Mesenchymal stem cell (in vitro differentiated cells and primary cell): ENCODE measurements around the gene BCL2L12.

Source experiments
- DNase-seq: peaks from one replicate; pipeline ENCODE4 v3.0.0-alpha.2; 2013
- H2AFZ ChIP-seq: one replicate; pipeline ENCODE4 v1.6.1; 2013; ENCODE audit warnings: low read depth, mild to moderate bottlenecking, control low read depth, inconsistent platforms, low read length, moderate library complexity
- H2AK5ac ChIP-seq: 2 replicates; pipeline ENCODE4 v1.6.1; 2013; ENCODE audit warnings: low read length, moderate library complexity, mild to moderate bottlenecking, inconsistent platforms; ENCODE audit not compliant: severe bottlenecking
- H2BK120ac ChIP-seq: one replicate; pipeline ENCODE4 v1.6.1; 2013; ENCODE audit warnings: low read depth, mild to moderate bottlenecking, inconsistent platforms, low read length, moderate library complexity
- H2BK12ac ChIP-seq, 2 experiments: one replicate each; pipeline ENCODE4 v1.6.1; 2013; ENCODE audit warnings: inconsistent platforms in 2 of 2, low read length in 2 of 2, mild to moderate bottlenecking in 2 of 2, moderate library complexity in 2 of 2, control low read depth in 1 of 2
- H2BK15ac ChIP-seq: one replicate; pipeline ENCODE4 v1.6.1; 2013; ENCODE audit warnings: mild to moderate bottlenecking, low read depth, inconsistent platforms; ENCODE audit not compliant: poor library complexity, severe bottlenecking
- H2BK5ac ChIP-seq: 2 replicates; pipeline ENCODE4 v1.6.1; 2013; ENCODE audit warnings: low read depth, mild to moderate bottlenecking, low read length, control low read depth, inconsistent platforms; ENCODE audit not compliant: poor library complexity, severe bottlenecking
- H3K14ac ChIP-seq, 2 experiments: one replicate each; pipeline ENCODE4 v1.6.1; 2013; ENCODE audit warnings: inconsistent platforms in 2 of 2, low read length in 2 of 2, control low read depth in 1 of 2, mild to moderate bottlenecking in 1 of 2, moderate library complexity in 1 of 2
- H3K18ac ChIP-seq, 2 experiments: one replicate each; pipeline ENCODE4 v1.6.1; 2013; ENCODE audit warnings: inconsistent platforms in 2 of 2, low read length in 2 of 2, control low read depth in 1 of 2, low read depth in 1 of 2, mild to moderate bottlenecking in 1 of 2
- H3K23ac ChIP-seq, 2 experiments: one replicate each; pipeline ENCODE4 v1.6.1; 2013; ENCODE audit warnings: inconsistent platforms in 2 of 2, low read length in 2 of 2, mild to moderate bottlenecking in 2 of 2, moderate library complexity in 2 of 2, control low read depth in 1 of 2
- H3K27ac ChIP-seq: 2 replicates; pipeline ENCODE4 v1.5.1; 2013; ENCODE audit warnings: mild to moderate bottlenecking, moderate library complexity, low read length, control low read depth, inconsistent platforms; ENCODE audit not compliant: poor library complexity, severe bottlenecking
- H3K27me3 ChIP-seq, 2 experiments: 2 replicates each; pipeline versions ENCODE4 v1.6.1 to v1.7.0; 2013; ENCODE audit warnings: low read length in 2 of 2, mild to moderate bottlenecking in 2 of 2, moderate library complexity in 2 of 2, control low read depth in 1 of 2, inconsistent platforms in 1 of 2; ENCODE audit not compliant: control insufficient read depth in 1 of 2, insufficient read depth in 1 of 2
- H3K36me3 ChIP-seq, 2 experiments: 2 replicates each; pipeline versions ENCODE4 v1.6.1 to v1.7.0; 2013; ENCODE audit warnings: low read length in 2 of 2, control low read depth in 1 of 2, inconsistent platforms in 1 of 2, low read depth in 1 of 2, mild to moderate bottlenecking in 1 of 2; ENCODE audit not compliant: insufficient read depth in 2 of 2, control insufficient read depth in 1 of 2
- H3K4ac ChIP-seq, 2 experiments: one replicate each; pipeline ENCODE4 v1.6.1; 2013; ENCODE audit warnings: inconsistent platforms in 2 of 2, low read length in 2 of 2, mild to moderate bottlenecking in 2 of 2, moderate library complexity in 2 of 2, control low read depth in 1 of 2, low read depth in 1 of 2
- H3K4me1 ChIP-seq: 2 replicates; pipeline ENCODE4 v1.6.1; 2013; ENCODE audit warnings: low read depth, low read length, control low read depth; ENCODE audit not compliant: control insufficient read depth, insufficient read depth
- H3K4me2 ChIP-seq: 2 replicates; pipeline ENCODE4 v1.6.1; 2013; ENCODE audit warnings: low read length, mild to moderate bottlenecking, inconsistent platforms; ENCODE audit not compliant: poor library complexity, severe bottlenecking
- H3K4me3 ChIP-seq, 2 experiments: 2 replicates each; pipeline versions ENCODE4 v1.5.1 to v1.7.0; 2013; ENCODE audit warnings: low read length in 2 of 2, mild to moderate bottlenecking in 2 of 2, control low read depth in 1 of 2, low read depth in 1 of 2; ENCODE audit not compliant: insufficient read depth in 1 of 2
- H3K79me1 ChIP-seq: replicated peaks from 2 replicates; pipeline ENCODE4 v1.6.1; 2013; ENCODE audit warnings: mild to moderate bottlenecking, control low read depth, low read length, inconsistent platforms; ENCODE audit not compliant: poor library complexity, severe bottlenecking
- H3K9ac ChIP-seq: 2 replicates; pipeline ENCODE4 v1.7.0; 2013; ENCODE audit warnings: mild to moderate bottlenecking, low read length, moderate library complexity
- H3K9me3 ChIP-seq: 2 replicates; pipeline ENCODE4 v1.7.0; 2013; ENCODE audit warnings: mild to moderate bottlenecking, low read length; ENCODE audit not compliant: control insufficient read depth
- H4K8ac ChIP-seq: one replicate; pipeline ENCODE4 v1.6.1; 2013; ENCODE audit warnings: inconsistent platforms, mild to moderate bottlenecking, low read length, moderate library complexity
- H4K91ac ChIP-seq: one replicate; pipeline ENCODE4 v1.6.1; 2013; ENCODE audit warnings: mild to moderate bottlenecking, low read length, inconsistent platforms
- WGBS: methylation state at CpG from one replicate; pipeline ENCODE4 v1.1.7; 2013; ENCODE audit warnings: mixed read lengths; 5-methylcytosine and 5-hydroxymethylcytosine counted together

The BCL2L12 gene

DNA sequence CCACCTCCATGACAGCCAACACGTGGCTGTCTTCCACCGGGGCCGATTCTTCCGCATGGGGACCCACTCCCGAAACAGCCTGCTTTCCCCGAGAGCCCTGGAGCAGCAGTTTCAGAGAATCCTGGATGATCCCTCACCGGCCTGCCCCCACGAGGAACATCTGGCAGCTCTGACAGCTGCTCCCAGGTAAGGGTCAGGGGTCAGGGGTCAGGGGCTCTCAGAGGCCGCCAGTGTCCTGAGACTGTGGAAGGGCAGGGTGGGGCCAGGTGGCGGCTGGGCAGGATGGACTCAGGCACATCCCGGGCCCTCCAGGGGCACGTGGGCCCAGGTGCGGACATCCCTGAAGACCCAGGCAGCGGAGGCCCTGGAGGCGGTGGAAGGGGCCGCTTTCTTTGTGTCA, 40.2 kb downstream of the BCL2L12 start:
- WGBS, result 92% methylated on average over 16 of the region's 16 CpGs
- no peaks in the 10 kb centered on the region for H3K9me3 ChIP-seq

DNA sequence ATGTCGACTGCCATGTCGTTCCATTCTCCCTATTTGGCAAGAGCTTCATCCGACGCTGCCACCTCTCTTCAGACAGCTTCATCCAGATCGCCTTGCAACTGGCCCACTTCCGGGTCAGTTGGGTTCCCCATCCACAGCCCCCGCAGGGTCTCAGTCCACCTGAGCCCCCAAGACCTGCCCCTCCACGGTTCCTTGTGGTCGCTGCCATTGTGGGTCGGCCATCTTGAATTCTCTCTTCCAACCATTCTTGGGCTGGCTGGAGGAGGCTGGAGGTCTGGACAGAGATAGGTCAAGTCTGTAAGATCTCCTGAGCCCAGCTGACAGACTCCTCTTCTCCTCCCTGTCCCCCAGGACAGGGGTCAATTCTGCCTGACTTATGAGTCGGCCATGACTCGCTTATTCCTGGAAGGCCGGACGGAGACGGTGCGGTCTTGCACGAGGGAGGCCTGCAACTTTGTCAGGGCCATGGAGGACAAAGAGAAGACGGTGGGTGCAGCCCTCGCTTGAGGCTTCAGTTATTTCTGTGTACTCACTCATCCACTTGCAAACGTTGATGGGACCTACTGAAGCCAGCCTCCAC, 44.7 kb downstream of the BCL2L12 start:
- H3K4ac ChIP-seq, result no peak overlapping the region
- DNase-seq, result peak; percentile 86
- H3K79me1 ChIP-seq, result no peaks in the 10 kb centered on the region
- H2AK5ac ChIP-seq, result no peak overlapping the region
- H2BK5ac ChIP-seq, result no peak overlapping the region
- H3K9ac ChIP-seq, result no peak overlapping the region
- H3K23ac ChIP-seq, result no peak overlapping the region
- H3K18ac ChIP-seq, result no peak overlapping the region
- no peak overlapping the region for H2BK15ac ChIP-seq
- no peak overlapping the region for H3K4me2 ChIP-seq
- H4K8ac ChIP-seq, result peak overlapping the region; percentile 59
- no peak overlapping the region for H4K91ac ChIP-seq
- peaks cover 21 to 55% of the 10 kb centered on the region in 2 experiments for H3K36me3 ChIP-seq
- no peak overlapping the region for H3K4me3 ChIP-seq
- H3K9me3 ChIP-seq, result no peaks in the 10 kb centered on the region
- peak overlapping the region in 1 of 2 experiments; percentile 60 for H2BK12ac ChIP-seq
- H2BK120ac ChIP-seq, result no peak overlapping the region
- no peak overlapping the region for H3K27ac ChIP-seq
- no peaks in the 10 kb centered on the region for H3K27me3 ChIP-seq
- H3K14ac ChIP-seq, result no peak overlapping the region
- 67% methylated on average over 20 of the region's 20 CpGs for WGBS
- H2AFZ ChIP-seq, result no peak overlapping the region
- no peaks in the 10 kb centered on the region for H3K4me1 ChIP-seq

More for the DNA sequence above, 40.2 kb downstream of the BCL2L12 start:
- H2BK12ac ChIP-seq, result no peak overlapping the region
- H4K91ac ChIP-seq, result no peak overlapping the region
- H3K18ac ChIP-seq, result no peak overlapping the region
- no peak for DNase-seq
- H3K4me1 ChIP-seq, result peaks cover 2% of the 10 kb centered on the region
- H3K27ac ChIP-seq, result no peak overlapping the region
- no peaks in the 10 kb centered on the region for H3K79me1 ChIP-seq
- H3K4me2 ChIP-seq, result no peak overlapping the region
- H3K4me3 ChIP-seq, result no peak overlapping the region
- H3K9ac ChIP-seq, result no peak overlapping the region
- no peak overlapping the region for H2AFZ ChIP-seq
- no peak overlapping the region for H3K14ac ChIP-seq
- H2BK5ac ChIP-seq, result no peak overlapping the region
- no peak overlapping the region for H3K4ac ChIP-seq
- H3K36me3 ChIP-seq, result peaks cover 28 to 65% of the 10 kb centered on the region in 2 experiments
- no peak overlapping the region for H3K23ac ChIP-seq
- H2AK5ac ChIP-seq, result no peak overlapping the region
- no peak overlapping the region for H2BK120ac ChIP-seq
- no peak overlapping the region for H4K8ac ChIP-seq
- no peak overlapping the region for H2BK15ac ChIP-seq
- H3K27me3 ChIP-seq, result no peaks in the 10 kb centered on the region

DNA sequence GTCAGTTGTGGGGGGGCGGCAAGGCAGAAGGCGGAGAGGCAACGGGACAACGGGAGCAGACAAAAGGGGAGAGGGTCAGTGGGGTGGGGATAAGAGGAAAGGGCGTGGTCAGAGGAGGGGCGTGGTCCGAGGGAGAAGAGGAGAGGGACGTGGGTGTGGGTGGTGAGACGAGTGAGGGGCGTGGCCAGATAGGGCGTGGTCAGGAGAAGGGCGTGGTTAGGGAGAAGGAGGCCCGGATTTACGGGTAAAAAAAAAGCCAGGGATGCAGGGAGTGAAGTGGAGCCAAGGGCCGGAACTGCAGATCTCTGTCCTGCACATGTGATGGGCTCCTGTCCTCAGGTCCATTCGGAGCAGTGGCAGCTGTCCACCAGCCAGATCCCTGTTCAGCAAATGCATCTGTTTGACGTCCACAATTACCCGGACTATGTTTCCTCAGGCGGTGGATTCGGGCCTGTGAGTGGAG, 46.7 kb downstream of the BCL2L12 start:
- peak overlapping the region; percentile 60 for H4K91ac ChIP-seq
- peak; percentile 22 for DNase-seq
- H3K27ac ChIP-seq, result no peak overlapping the region
- no peak overlapping the region for H3K23ac ChIP-seq
- H2AFZ ChIP-seq, result no peak overlapping the region
- no peak overlapping the region for H2BK120ac ChIP-seq
- H2AK5ac ChIP-seq, result no peak overlapping the region
- no peak overlapping the region for H4K8ac ChIP-seq
- WGBS, result 68% methylated on average over 20 of the region's 20 CpGs
- no peak overlapping the region for H3K4me2 ChIP-seq
- H2BK12ac ChIP-seq, result no peak overlapping the region
- no peak overlapping the region for H3K14ac ChIP-seq
- H3K4me3 ChIP-seq, result peak overlapping the region in 1 of 2 experiments; percentile 37
- H3K79me1 ChIP-seq, result no peaks in the 10 kb centered on the region
- H3K9me3 ChIP-seq, result no peaks in the 10 kb centered on the region
- peak overlapping the region; percentile 26 for H3K9ac ChIP-seq
- no peak overlapping the region for H2BK15ac ChIP-seq
- no peak overlapping the region for H3K4ac ChIP-seq
- H3K4me1 ChIP-seq, result no peaks in the 10 kb centered on the region
- no peak overlapping the region for H3K18ac ChIP-seq
- peaks cover 20 to 38% of the 10 kb centered on the region in 2 experiments for H3K36me3 ChIP-seq
- H2BK5ac ChIP-seq, result no peak overlapping the region
- H3K27me3 ChIP-seq, result no peaks in the 10 kb centered on the region

DNA sequence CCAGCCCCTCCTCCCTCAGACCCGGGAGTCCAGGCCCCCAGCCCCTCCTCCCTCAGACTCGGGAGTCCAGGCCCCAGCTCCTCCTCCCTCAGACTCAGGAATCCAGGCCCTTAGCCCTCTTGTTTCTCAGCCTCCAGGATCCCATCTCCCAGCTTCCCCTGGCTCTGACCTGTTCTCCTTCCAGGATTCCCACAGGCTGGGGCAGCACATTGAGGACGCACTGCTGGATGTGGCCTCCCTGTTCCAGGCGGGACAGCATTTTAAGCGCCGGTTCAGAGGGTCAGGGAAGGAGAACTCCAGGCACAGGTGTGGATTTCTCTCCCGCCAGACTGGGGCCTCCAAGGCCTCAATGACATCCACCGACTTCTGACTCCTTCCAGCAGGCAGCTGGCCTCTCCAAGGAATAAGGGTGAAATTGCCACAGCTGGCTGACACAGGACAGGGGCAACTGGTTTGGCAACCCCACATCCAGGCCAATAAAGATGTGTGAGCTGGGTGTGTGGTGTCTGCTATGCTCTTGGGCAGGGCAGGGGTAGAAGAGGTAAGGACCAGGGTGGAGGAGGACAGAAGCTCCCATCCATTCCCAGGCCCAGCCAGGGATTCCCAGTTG, 47.6 kb downstream of the BCL2L12 start:
- no peaks in the 10 kb centered on the region for H3K27me3 ChIP-seq

More for the DNA sequence above, 47.6 kb downstream of the BCL2L12 start:
- DNase-seq, result no peak
- Histone ChIP-seq H3K9me3 (no peaks in the 10 kb centered on the region), H2BK120ac (no peak overlapping the region), H3K4me2 (no peak overlapping the region), H2AFZ (no peak overlapping the region), H3K36me3 (peaks cover 20 to 31% of the 10 kb centered on the region in 2 experiments), H2BK12ac (no peak overlapping the region), H3K4ac (no peak overlapping the region), H3K23ac (no peak overlapping the region), H3K4me3 (no peak overlapping the region), H2BK15ac (no peak overlapping the region), H2AK5ac (peak overlapping the region; percentile 26), H4K8ac (no peak overlapping the region), H2BK5ac (no peak overlapping the region), H3K14ac (no peak overlapping the region), H3K4me1 (peaks cover 4% of the 10 kb centered on the region), H3K9ac (no peak overlapping the region), H3K18ac (no peak overlapping the region), H4K91ac (no peak overlapping the region), H3K27ac (no peak overlapping the region), H3K79me1 (no peaks in the 10 kb centered on the region)
- WGBS, result 85% methylated on average over 8 of the region's 8 CpGs
